Ovary (tissue), 3 donors: ENCODE results near the gene BLOC1S3.

ENCODE experiments used
- CTCF ChIP-seq, 3 donors: fragments of 450-650 bp in 2 of 3; fragments of 200-600 bp in 1 of 3; IDR thresholded peaks; one replicate each; pipeline versions ENCODE4 v1.5.1 to v1.8.0; 2016 to 2022; ENCODE audit warnings: antibody characterized with exemption in 3 of 3, mild to moderate bottlenecking in 1 of 3
- EP300 ChIP-seq: sonication (generic); formaldehyde crosslinking; IDR thresholded peaks from one replicate; pipeline ENCODE4 v1.6.1; 2017; ENCODE audit warnings: antibody characterized with exemption
- POLR2A ChIP-seq: fragments of 450-650 bp; IDR thresholded peaks from one replicate; pipeline ENCODE4 v1.6.1; 2017; ENCODE audit warnings: antibody characterized with exemption, mild to moderate bottlenecking, moderate library complexity
- donor health status: DM: no; HTN: no; CAD: no.

- TF ChIP-seq CTCF (IDR thresholded peaks at IDR 0.05): no peak
- TF ChIP-seq EP300: no peak
- TF ChIP-seq POLR2A: no peak
Observed at GRCh38 chr19:45159210-45159970, 19.2 kb upstream of the BLOC1S3 start.
